ENCODE measurements around the gene KCNQ2.

The KCNQ2 gene

DNA sequence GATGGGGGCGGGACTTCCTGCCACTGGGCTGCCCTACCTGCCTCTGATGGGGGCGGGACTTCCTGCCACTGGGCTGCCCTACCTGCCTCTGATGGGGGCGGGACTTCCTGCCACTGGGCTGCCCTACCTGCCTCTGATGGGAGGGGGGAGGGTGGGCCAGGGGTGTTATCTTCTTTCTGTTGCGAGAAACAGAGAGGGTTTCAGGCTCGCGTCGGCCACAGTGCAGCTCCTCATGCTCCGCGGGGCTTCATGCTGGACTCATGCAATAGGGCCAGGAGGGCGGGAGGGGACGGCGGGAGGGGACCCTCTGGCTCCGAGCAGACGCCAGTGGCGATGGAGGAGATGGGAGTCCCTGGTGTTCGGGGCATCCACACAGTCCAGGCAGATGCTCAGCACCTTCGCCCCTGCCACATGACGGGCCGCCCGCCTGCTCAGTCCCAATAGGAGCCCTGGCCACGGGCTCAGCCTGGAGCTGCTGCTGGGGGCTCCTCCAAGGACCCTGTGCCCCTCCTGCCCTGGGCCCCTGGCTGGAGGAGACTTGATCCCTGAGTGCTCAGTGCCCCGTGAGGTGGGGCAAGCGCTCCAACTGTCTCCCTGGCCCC lies 62.5 kb downstream of the KCNQ2 start:
- H3K4me3 ChIP-seq (ENCODE audit: low read depth, low read length): no peak overlapping the region
- no peak for DNase-seq (ENCODE audit: low read depth)

DNA sequence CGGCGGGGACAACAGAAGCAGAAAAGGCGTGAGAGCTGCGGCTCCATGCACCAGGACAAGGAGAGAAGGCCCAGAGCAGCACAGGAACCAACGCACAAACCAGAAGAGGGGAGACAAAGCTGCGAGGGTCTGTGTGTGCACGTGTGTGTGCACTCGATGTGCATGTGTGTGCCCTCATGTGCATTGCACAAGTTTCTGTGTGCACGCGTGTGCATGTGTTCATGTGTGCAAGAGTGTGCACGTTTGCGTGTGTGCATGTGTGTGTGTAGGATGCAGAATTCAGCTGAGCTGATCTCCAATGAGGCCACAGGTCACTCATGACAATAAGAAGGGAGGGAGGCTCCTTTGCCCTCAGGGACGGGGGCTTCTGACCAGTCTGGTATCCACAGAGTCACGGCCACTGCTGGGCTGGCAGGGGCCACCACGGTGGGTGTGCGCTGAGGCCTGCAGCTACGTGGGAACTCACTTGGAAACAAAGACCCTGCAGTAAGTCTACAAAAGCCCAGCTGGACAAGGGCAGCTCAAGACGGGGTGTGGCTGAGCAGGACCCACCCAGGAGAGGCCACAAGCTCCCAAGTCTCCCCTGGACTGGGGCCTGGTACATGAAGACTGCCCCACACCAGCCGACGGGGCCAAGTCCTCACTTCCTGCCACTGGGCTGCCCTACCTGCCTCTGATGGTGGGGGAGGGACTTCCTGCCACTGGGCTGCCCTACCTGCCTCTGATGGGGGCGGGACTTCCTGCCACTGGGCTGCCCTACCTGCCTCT lies 63.2 kb downstream of the KCNQ2 start:
- H3K4me3 ChIP-seq (ENCODE audit: low read depth, low read length): no peak overlapping the region
- no peak for DNase-seq (ENCODE audit: low read depth)

DNA sequence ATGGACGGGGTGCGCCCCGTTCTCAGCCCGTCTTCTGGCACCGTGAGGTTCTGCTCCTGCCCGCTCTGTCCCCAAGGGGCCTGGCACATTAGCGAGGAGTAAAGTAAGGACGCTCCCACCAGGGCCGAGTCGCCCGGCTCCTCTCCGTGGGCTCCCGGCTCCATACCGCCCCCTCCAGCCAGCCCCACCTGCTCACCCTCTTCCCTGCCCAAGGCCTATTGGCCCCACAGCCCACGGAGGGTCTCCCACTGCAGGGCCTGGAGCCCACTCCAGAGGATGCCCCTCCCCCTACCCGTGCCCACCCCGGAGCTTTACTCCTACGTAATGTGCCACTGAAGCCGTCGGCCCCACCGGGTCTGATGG lies 63.8 kb downstream of the KCNQ2 start:
- H3K4me3 ChIP-seq (ENCODE audit: low read depth, low read length): no peak overlapping the region
- DNase-seq (ENCODE audit: low read depth): no peak

DNA sequence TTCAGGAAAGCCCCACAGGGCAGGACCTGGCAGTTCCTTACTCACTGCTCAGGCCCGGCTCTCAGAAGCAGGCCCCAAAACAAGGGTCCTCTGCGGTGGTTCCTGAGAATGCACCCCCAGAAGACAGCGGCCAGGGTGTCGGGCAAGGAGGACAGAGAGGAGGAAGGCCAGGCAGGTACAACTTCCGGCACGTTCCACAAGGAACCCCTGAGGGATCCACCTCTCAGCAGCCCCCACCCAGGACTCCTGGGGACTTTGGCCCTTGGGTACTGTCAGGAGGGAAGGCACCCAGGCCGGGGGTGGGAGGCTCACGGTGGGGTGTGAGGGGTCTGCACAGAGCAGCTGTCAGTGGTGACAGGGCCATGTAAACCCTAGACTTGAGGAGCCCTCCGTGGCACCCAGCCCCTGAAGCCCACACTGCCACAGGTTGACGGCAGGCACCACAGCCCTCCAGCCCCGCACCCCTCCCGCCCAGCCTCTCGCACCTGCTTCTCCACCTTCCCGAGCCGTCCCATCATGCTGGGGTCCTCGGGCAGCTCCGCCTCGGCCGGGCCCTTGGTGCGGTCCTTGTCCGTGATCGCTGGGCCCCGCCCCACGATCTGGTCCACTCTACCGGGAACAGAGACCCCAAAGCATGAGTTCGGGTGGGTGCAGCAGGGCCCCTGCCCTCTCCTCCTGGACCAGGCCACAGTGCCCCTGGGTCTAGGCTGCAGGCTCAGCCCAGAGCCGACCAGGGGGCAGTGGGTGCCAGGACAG lies 64.3 kb downstream of the KCNQ2 start:
- DNase-seq (ENCODE audit: low read depth): no peak
- no peak overlapping the region for H3K4me3 ChIP-seq (ENCODE audit: low read depth, low read length)

DNA sequence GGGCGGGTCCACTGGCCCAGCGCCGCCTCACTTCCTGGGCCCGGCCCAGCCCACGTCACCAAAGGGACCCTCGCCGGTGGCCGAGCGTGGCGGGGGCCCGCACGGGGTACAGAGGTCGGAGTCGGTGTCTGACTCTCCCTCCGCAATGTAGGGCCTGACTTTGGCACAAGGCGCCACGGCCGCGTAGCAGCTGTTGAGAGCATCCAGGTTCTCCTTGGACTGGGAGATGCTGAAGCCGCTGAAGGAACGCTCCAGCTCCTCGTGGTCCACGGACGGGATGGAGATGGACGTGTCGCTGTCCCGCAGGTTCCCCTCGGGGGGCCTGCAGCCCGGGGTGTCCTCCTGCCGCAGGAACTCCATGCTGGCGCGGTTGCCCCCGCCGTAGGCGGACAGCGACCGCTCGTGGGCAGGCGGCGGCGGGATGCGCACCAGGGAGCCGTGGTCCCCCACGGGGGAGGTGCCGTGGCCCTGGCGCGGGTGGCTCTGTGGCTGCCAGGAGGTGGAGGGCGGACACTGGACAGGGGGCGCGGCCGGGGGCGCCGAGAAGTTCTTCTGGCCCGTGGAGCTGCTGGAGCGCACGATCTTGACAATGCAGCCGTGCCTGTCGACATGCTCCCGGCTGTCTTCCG lies 65.7 kb downstream of the KCNQ2 start:
- no peak overlapping the region for H3K4me3 ChIP-seq (ENCODE audit: low read depth, low read length)
- DNase-seq (ENCODE audit: low read depth): no peak

DNA sequence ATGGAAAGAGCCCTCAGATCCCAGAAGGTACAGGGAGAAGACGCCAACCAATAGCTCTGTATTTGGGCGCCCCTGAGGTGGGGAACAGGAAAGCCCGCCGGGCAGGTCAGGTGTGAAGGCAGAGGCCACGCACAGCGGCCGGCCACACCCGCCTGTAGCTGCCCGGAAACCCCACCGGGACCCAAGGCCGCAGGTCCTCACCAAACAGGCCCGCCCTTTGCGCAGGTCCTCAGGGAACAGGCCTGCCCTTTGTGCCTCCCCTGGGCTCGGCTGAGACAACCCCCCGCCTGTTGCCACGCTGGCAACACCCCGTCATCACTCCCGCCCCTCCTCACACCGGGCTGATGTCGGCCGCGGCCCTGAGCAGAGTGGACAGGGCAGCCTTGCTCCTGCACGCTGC lies 66.4 kb downstream of the KCNQ2 start:
- H3K4me3 ChIP-seq (ENCODE audit: low read depth, low read length): no peak overlapping the region
- no peak for DNase-seq (ENCODE audit: low read depth)

DNA sequence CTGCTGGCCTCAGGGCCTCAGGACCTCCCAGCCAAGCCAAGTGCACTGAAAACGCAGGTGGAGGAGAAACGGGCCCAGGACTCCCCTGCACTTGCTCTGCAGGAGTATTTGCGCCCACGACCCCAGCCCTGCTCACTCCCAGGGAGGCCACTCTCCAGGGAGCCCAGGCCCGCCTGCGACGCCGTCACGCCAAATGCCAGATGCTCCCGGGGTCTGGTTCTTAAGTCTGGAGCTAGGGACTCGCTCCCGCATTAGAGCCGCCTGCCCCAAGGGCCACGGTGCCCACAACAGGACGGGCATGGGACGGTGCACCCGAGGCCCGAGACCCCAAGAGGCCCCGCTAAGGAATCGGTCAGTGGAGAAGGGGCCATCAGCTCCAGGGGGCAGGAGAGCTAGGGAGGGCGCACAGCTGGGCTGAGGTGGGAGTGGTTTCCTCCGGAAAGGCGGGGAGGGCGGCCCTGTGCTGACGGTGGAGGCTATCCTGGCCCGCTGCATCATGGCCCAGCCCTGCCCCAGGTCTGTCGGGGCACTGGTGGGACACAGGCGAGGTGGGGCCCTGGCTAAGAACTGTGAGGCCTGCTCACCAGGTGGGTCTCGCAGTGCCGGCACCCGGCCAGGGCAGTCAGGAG lies 67.2 kb downstream of the KCNQ2 start:
- no peak overlapping the region for H3K4me3 ChIP-seq (ENCODE audit: low read depth, low read length)
- no peak for DNase-seq (ENCODE audit: low read depth)

DNA sequence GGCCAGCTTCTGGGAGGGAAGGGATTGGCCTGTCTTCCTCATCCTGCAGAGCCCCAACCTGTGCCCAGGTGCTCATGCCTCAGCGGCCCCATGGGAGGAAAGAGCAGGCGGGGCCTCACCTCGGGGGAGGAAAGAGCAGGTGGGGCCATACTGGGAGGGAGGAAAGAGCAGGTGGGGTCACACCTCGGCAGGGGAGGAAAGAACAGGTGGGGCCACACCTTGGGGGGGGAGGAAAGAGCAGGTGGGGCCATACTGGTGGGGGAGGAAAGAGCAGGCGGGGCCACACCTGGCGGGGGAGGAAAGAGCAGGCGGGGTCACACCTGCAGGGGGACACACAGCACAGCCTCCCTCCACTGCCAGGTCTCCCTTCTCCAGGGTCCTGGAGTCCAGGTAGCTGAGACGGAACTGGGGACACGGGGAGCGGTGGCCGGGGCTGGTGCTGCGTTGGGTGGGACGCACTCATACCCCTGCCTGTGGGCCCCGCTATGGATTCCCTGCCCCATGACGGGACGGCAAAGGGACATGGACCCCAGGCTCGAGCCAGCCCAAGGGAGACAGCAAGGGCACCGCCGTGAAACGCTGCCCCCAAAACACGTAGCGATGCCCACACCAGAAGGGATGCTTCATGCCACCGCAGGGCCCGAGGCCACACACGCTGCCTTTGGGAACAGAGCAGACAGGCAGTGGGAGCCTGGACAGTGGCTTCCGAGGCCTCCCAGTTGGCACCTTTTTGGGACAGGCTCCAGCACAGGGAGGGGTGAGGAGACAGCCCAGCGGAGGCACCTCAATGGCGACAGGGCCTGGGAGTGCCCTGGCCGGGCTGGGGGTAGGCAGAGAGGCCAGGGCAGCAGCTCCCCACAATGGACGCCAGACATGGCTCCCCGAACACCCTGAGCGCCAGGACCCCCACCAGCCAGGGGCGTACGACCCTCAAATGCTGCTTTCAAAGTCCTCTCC lies 68.0 kb downstream of the KCNQ2 start:
- DNase-seq (ENCODE audit: low read depth): no peak
- no peak overlapping the region for H3K4me3 ChIP-seq (ENCODE audit: low read depth, low read length)

DNA sequence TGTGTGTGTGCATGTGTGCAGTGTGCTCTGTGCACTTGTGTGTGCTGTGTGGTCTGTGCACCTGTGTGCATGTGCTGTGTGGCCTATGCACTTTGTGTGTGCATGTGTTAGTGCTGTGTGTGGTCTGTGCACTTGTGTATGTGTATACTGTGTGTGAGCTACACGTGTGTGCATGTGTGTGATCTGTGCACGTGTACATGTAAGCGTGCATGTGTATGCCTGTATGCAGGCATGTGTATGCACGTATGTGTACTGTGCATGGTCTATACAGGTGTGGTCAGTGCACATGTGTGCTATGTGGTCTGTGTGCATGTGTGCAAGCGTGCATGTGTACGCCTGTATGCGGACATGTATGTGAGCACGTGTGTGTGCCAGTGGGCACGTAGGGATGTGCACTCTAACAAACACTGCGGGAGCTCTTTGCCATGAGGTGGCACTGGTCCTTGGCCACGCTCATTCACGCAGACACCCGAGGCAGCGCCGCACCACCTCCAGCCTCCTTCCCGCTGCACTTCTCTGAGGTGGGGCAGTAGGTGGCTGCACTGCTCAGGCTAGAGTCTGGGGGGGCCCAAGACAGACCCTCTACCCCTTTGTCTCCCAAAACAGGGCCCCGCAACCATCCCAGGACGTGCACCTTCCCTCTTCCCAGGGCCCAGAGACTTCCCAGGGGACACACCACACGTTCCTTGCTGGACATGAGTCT lies 68.9 kb downstream of the KCNQ2 start:
- H3K4me3 ChIP-seq (ENCODE audit: low read depth, low read length): no peak overlapping the region
- DNase-seq (ENCODE audit: low read depth): no peak

DNA sequence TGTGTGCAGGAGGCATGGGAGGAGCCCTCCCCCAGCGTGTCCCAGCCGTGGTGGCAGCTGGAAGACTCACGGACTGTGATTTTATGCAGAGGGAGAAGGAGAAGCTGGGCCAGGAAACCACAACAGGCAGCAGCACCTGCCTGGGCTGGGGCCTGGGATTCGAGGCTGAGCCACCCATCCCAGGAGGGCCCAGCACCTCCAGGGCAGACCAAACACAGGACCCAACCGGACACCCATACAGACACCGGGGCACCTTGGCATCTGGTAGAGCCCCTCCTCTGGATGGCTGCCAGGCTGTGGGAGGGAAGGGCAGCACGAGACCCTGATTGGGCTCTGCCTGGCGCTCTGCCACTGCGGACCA lies 69.6 kb downstream of the KCNQ2 start:
- no peak for DNase-seq (ENCODE audit: low read depth)
- no peak overlapping the region for H3K4me3 ChIP-seq (ENCODE audit: low read depth, low read length)

DNA sequence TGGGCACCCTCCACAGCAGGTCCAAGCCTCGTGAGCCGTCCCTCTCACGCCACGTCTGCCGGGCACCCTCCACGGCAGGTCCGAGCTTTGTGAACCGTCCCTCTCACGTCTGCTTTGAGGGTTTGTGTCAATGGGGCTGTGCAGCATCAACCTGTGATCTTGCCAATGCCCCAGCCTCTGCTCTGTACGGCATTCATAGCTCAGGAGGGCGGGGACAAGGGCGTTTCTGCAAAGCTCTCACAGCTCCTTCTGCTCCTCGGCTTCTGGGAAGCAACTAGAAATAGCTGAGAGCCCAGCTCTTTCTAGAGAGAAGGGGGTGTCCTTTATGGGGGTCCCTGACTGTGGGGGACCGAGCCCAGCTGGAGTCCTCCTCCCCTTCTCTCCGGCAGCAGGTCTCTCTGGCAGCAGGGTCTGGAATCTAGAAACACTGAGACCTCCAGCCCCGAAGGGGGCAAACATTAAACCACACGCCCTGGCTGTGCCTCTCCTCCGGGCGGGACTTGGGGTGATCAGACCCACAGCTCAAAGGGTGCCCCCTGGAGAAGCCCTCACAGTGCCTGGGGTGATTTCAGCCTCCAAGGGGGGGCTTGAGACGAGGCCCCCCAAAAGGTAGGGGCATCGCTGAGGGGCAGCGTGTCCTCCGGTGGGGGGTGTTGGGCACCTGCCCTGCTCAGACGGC lies 70.1 kb downstream of the KCNQ2 start:
- H3K4me3 ChIP-seq (ENCODE audit: low read depth, low read length): no peak overlapping the region

DNA sequence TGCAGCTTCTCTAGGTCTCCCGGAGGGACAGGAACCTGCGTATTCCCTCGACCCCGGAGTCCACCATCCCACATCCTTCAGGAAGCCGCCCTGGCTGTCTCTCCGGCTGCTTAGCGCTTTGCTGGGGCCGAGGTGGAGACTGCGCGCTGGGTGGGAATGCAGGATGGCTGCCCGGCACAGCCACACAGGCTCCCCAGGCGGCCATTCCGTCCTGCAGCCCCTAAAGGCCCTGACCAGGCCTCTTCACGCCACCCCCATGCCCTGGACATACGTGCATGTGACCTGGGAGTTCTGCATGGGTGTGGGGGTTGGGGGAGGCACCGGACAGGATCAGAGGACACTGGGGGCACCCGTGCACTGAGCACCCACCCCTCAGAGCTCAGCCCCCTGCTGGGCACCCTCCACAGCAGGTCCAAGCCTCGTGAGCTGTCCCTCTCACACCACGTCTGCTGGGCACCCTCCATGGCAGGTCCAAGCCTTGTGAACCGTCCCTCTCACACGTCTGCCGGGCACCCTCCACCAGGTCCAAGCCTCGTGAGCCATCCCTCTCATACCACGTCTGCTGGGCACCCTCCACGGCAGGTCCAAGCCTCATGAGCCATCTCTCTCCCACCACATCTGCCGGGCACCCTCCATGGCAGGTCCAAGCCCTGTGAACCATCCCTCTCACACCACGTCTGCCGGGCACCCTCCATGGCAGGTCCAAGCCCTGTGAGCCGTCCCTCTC lies 70.9 kb downstream of the KCNQ2 start:
- H3K4me3 ChIP-seq (ENCODE audit: low read depth, low read length): no peak overlapping the region
- DNase-seq (ENCODE audit: low read depth): no peak

More for the DNA sequence above, 70.1 kb downstream of the KCNQ2 start:
- DNase-seq (ENCODE audit: low read depth): no peak

DNA sequence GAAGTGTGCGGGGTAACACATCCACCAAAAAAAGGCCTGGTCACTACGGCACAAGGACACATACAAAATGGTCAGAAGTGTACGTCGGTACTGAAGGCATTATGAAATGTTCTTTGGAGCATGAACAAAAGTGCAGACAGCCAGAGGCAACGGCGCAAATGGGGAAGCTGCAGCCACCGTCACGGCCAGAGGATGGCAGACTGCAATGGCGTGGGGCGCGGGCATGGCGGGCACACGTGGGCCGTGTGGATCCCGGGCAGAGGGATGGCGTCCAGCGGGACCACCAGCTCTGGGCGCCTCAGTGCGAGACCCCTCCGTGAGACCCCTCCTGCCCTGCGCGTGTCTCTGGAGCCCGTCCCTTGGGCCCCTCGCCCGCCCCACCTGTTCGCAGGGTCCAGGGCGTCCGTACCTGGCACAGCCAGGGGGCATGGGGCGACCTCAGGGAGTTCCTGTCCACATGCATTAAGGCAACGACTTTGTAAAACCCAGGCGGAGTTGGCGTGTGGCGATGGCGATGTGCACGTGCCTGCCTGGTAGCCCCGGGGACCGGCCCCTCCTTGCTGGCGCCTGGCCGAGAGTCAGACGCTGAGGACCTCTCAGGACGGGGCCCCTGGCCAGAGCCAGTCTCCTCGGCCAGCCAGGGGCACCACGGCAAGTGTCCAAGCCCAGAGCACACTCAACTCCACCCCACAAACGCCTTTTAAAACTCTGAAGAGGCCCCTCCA lies 71.8 kb downstream of the KCNQ2 start:
- H3K4me3 ChIP-seq (ENCODE audit: low read depth, low read length): no peak overlapping the region
- DNase-seq (ENCODE audit: low read depth): no peak

DNA sequence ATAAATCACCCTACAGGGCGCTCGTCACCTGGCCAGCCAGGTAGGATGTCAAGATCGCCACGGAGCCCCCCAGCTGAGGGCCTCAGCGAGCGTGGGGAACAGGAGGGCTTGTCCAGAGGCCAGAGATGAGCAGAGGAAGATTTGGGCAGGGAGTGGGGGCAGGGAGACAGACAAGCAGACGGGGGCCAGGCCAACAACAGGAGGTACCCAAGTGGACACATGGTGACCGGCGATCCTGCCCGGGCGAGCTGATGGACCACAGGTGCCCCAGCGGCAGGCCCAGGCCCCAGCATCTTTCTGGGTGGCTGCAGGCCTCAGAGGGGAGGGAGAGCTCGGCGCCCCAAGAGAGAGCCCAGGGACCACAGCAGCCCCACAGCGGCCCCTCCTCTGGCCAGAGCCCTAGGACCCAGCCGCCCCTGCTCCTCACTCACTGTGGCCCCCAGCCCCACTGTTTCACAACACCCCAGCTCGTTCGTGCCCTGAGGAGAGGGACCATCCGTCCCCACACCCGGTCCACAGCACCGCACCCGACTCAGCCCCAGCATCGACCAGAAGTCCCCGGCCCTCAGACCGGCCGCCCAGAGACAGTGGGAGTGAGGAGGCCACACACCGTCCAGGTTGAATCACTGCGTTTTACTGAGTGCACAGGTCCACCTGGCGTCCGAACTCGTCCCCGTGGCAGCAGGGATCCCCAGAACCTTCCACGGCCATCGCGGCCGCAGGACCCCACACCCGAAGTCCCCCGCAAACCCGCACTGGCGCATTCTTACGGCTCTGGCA lies 72.7 kb downstream of the KCNQ2 start:
- no peak overlapping the region for H3K4me3 ChIP-seq (ENCODE audit: low read depth, low read length)
- DNase-seq (ENCODE audit: low read depth): no peak

DNA sequence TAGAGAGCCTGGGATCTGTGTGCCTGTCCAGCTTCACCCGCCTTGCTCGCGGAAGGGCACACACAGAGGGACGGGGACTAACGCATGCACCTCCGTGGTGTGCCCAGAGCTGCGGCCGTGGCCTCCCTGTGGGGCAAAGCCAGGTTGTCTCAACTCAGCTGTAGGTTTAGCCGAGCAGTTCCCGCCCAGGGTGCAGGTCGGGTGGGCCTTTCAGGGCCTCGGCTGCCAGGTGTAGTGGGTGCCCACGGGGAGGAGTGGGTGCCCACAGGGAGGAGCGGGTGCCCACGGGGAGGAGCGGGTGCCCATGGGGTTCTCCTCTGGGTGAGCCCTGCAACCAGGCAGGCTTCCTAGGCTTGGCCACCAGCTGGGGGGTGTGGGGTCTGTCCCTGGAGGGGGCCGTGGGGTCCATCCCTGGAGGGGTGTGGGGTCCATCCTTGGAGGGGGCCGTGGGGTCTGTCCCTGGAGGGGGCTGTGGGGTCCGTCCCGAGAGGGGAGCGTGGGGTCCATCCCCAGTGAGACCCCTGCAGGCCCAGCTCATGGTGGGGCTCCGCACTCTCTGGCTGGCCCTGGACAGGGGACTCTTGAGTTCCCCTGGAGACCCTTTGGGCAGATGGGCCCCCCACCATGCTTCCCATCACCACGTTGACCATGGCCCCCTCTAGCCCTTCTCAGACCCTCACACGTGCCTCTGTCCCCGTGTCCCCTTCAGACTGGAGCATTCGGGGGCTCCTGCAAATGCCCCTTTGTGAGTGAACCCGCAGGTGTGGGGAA lies 73.5 kb downstream of the KCNQ2 start:
- no peak overlapping the region for H3K4me3 ChIP-seq (ENCODE audit: low read depth, low read length)
- no peak for DNase-seq (ENCODE audit: low read depth)

All from skeletal muscle cell (primary cell).